GM19455 (cell line): ENCODE results near the gene RPS14.

Source experiments
- ATAC-seq: cut with Tn5 transposase; IDR thresholded peaks from one replicate; pipeline ENCODE4 v1.9.1; 2021; ENCODE audit not compliant: unreplicated experiment

Gene RPS14

DNA sequence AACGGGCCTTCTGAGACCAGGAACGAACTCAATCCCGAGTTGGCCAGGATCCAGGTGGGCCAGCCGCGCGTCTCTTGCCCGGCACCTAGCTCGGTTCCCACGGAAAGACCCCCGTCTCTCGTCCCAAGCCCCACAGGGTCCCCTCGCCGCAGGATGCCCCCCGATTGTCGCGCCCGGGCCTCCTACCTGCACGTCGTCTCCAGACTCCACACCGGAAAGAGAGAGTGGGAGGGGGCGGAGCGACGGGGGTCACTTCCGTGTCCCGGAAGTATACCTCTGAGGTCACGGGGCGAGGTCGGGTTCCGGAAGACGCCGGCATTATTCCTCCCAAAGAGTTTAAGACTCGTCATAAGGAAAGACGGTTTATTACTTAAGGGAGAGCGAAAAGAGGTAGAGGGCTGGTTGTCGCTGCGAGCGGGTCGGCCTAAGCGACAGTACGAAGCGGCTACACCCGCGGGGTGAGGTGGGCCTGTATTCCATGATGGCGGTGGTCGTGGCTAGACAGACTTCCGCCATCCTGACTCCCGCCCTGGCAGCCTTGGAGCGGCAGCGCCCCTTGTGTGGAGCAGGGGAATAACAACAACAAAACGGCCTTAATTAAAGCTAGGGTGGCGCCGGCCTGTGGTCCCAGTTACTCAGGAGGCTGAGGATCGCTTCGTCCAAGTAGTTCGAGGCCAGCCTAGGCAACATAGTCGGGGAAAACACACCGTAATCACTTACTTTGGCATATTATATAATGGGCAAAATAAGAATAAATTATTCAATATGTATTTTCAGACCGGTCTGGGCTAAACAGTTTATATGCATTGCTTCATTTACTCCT lies at the start of gene RPS14:
Gene RPS14, minus strand, starts transcription at position 223 of the 823 bp plus-strand sequence. CDS start 2,006 bp downstream, outside the sequence.
- peak; percentile 92 for ATAC-seq

DNA sequence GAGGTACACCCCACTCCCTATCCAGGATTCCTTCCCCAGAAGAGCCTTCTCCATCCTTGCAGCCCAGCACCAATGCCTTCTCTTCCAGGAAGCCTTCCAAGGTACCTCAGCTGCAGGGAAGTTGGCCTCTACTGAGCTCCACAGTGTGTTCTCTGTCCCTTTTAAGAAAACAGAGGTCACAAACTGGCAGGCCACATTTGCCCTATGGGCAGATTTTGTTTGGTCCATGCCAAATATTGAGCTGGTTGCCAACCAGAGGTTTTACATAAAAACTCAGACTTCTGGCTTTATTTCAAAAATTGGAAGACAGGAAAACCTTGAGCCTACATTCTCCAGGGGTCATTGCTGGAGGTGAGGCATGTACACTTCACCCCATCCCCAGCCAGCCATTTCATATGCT lies 49.4 kb upstream of the RPS14 start:
- no peak for ATAC-seq

DNA sequence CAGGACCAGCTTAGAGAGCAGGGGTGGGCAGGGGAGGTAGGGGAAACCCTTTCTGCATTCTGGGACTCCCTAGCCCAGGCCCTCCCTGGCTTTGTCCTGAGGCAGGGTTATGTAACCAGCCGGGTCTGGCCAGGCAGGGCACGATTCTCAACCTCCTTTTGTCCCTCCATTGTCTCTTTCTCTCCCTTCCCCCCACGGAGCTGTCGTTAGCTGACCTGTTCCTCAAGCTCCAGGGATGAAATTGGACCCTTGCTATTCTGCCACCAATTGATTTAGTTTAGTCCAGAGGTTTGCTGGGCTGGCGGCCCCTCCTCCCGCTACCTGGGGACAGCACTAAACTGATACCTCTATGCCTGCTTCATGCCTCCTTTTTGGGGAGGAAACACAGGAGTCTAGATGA lies 49.0 kb upstream of the RPS14 start:
- ATAC-seq, result no peak

DNA sequence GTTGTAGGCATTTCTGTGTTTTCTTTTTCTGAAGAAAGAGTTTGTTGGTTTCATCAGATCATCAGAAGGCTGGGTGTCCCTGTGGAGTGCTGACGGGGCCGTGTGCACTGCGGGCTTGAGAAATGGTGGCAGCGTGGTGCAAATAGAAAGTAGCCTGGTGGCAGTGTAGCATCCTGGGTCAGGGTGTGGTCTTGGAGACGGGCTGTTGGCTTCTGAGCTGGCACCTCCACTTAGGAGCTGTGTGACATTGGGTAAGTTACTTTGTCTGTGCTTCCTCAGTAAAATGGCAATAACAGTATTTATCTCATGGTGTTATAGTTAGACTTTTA lies 48.4 kb upstream of the RPS14 start:
- no peak for ATAC-seq

DNA sequence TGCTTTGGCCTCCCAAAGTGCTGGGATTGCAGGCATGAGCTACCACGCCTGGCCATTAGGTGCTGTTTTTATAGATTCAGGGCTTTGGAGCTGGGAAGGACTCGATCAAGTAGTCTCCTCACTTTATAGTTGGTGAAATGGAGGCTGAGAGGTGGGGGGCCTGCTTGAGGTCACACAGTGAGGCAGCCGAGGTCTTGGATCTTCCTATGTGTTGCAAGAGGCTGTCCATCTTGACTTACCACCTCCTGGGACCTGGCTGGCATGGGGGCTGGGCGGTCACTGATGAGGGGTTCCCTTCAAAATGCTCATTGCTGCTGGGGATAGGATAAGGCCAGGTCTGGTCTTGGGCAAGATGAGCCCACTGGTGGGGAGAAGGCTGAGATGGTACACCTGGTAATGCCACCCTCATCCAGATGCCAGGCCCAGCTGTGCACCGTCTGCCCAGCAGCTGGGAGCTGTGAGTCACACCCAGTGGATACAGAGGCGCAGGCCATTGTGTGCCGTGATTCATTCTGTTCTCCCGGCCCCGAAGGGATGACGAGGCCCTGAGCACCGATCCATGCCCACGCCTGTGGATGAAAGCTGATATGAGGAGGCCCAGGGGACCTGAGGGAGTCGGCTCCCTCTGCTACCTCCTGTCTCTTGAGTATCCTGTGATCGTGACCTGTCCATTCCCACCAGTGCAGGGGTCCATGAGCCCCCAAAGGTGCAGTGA lies 47.9 kb upstream of the RPS14 start:
- ATAC-seq, result no peak

DNA sequence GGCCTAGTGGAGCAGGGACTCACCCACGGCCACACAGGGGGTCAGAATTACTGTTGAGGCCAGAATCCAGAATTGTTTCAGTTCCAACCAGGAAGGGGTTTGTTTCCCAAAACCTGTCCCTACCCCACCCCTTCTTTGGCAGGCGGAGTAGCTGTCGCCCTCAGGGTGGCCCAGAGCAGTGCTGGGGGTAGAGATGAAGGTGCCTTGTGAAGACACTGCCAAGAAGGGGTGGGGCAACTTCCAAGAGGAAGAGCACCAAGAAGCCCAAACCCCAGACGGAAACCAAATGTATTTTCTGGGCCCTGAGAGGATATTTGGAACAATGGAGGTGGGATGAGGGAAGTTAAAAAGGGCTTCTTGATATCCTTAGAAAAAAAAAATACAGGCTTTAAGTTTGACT lies 47.0 kb upstream of the RPS14 start:
- ATAC-seq, result no peak

DNA sequence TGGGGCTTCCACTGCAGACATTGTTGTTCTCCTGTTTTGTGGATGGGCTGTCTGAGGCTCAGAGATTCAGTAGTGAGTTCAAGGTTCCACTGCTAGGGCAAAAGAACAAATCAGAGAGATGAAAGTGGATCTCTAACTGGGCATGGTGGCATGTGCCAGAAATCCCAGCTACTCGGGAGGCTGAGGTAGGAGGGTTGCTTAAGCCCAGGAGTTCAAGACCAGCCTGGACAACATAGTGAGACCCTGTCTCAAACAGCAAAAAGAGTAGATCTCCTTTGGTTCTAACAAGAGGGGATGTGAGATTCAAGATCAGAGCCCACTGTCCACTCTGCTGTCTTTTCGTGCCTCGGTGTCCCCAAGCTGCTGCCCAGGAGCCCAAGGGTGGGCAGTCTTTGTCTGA lies 46.6 kb upstream of the RPS14 start:
- no peak for ATAC-seq

DNA sequence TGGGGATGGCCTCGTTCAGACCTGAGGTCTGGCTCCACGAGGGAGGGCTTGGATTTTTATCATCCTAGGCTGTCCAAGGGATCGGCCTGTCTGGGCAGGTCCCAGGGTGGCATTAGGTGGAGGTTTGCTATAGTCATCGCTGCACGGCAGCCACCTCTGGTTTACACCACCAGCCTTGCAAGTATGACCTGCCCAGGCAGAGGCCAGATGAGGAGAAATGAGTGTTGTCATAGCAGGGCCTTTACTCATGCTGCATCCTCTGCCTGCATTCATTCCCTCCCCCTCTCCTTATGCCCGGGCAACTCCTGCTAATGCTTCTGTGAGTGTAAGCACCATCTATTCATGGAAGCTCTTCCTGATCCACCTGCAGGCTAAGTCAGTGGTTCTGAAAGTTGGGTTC lies 43.1 kb upstream of the RPS14 start:
- no peak for ATAC-seq

DNA sequence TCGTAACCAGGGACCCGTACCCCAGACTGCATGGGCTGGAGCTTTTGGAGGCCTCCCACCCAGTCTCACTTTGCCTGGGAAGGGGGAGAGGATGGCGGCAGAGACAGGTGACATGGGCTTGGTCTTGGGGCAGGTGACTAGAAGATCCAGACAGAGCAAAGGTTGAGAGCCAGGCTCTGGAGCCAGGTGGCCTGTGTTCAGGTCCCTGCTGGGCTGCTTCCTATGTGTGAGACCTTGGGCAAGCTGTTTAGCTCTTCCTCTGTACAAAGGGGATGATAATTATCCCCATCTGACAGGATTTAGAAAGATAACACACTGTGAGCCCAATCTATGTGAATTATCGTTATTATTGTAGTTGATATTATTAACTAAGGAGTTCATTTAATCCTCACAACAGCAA lies 42.3 kb upstream of the RPS14 start:
- ATAC-seq, result no peak

DNA sequence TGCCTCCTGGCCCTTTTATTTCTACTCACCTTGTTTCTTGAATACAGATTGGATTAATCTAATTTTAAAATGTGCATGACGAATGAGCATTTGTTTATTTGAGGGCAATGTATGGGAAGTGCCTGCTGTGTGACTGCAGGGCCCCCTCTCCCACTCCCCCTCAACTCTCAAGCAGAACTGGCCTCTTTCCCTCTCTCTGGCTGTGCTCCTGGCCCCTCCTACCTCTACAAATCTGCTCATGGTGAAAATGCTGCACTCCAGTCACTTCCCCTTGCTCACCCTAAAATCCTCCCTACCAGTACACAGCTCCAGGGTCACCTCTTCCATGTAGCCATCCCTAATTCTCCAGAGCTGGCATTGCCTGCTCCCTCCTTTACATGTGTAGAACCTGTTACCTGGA lies 41.2 kb upstream of the RPS14 start:
- ATAC-seq, result no peak

DNA sequence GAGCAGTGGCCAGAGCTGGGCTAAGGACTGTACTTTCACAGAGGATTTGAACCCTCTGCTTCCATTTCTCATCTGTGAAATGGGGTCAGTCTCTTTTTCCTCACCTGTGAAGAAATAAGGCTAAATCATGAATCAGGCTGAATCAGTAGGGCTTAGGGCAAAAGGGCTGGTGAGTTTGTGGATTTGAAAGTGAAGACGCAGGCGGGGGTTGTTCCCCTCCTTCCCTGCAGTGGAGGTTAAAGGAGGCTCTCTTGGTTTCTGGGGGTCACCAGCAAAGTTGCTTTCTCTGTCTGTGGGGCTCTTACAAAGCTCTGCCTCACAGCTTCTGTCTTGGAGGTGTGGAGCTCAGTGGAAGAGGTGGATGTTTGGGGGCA lies 40.7 kb upstream of the RPS14 start:
- ATAC-seq, result no peak

DNA sequence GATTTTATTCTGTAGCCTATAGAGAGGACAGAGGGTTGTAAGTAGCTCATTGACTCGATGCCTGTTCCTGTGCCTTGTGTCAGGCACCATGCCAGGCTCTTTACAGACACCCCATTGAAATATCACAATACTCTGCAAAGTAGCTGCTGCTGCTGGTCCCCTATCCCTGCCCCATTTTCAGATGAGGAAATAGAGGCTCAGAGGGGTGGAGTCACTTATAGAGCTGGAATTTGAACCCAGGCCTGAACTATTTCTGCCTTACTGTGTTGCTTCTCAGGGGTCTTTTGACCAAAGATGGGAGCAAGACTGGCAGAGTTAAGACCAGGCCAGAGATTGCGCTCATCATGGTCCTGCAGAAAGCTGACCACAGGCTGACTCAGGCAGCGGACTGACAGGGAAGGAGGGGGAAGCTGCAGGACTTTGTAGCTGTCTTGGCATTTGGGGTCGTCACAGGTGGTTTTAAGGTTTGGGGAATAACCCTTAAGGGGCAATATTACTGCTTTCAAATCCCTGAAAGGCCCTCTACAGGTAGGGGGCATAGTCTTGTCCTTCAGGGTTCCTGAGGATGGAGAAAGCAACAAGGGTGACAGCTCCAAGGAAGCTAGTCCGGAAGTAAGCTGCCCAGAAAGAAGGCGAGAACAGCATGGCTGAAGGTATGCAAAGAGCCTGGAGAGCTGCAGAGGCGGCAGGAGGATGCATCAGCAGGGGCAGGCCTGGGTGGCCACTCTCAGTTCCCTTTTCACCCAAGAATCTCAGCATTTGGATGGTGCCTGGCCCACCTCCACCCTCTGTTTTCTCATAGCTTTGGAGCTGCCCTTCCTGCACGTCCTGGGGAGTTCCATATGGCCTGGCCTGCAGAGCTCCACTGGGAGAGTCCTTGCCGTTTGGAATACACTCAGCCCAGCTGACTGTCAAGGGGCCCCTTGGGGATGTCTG lies 40.1 kb upstream of the RPS14 start:
- ATAC-seq, result peak; percentile 79

DNA sequence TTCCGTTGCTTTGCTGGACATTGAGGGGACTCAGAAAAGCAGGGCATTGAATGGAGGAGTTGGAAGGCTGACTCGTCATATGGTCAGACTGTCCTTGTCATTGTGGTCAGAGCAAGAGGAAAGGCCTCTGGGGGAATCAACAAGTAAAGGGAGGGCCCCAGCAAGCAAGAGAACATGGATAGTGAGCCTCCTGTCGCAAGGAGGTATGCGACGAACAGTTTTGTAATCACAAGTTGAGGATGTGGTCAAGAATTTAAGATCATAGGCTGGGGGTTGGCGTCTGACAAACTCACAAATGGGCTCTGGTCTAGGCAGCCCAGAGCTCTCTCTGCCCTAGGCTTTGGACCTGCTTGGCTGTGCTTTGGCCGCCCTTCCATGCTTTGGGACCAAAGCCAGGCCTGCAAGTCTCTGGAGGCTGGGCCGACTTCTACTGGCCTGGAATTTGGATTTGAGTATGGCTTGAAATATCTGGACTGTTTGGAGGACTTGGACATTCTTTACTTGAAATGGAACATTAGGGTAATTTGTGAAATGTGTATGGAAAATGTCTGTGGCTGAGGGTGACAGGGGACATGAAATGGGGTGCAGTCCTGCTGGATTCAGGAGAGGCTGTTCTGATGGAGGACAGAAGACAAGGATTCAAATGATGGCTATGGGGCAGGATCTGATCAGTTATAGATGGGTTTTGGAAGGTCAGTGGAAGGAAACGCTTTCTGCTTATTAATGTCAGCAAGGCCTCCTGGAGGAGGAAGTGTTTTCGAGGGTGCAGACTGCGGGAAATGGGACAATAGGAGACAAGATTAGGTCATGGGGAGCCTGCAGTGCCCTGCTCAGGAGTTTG lies 39.2 kb upstream of the RPS14 start:
- ATAC-seq, result no peak

DNA sequence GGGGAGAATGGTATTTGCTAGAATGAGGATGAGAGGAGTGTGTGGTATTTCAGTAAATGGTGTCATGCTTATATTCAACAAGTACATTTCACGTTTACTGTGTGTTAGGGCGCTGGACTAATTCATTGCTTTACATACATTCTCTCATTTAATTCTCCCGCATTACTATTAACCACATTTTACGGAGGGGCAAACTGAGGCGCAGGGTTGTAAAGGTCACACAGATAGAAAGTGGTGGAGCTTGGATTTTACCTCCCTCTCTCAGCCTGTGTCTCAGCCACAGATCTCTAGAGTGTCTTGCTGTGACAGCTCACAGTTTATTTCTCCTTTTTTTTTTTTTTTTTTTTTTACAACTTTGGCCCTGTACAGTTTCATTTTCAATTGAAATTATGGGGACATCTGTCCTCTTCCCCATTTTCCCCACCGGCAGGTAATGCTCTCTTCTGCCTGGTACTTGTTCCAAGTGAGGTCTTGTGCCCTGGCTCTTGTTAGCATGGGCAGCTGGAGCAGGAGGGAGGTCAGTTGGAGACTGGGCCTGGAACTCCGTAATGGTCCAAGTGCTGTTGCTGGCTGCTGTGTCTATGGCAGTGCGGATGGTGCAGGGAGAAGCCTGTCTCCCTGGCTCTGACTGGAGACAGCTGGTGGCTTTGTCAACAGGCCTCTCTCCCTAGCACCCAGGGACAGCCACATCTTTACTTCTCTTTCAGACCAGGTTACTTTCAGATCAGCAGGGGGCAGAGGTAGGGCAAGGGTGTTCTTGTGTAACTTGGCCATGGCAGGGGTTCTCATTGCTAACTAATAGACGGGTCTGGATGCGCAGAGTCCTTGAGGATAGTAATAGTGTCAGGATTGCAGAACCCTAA lies 37.9 kb upstream of the RPS14 start:
- no peak for ATAC-seq

DNA sequence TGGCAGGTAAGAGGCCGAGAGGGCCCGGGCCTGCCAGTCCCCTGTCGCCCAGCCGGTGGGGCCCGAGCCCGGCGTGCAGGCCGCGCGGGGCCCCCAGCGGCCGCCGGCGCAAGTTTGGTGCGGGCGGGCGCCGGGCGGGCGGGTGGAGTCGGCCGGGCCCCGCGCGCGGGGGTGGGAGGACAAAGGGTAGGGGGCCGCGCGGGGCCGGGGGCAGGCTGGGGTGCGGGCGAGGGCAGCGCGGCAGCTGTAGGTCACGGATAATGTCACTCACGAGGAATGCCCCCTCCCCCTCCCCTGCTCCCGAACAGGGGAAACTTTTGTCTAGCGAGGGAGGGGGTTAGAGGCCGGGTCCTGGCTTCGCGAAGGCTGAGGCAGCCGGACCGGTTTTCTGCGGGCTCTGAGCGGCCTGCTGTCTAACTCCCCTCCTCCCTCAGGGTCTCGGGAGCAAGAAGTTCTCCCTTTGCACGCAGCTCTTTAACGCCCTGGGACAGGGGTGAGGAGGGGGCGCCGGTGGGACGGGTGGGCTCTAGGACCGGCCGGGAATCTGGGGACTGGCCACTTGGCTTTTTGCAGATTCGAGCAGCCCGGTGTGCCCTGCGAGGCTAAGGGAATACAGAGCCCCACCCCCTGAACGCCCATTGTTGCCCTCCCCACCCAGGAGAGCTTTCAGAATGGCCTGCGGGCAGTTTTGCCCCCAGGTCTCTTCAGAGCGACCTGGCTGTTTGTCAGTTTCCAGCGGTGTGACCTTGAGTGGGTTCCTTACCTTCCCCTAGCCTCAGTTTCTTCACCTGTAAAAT lies 37.1 kb upstream of the RPS14 start:
- ATAC-seq, result no peak

DNA sequence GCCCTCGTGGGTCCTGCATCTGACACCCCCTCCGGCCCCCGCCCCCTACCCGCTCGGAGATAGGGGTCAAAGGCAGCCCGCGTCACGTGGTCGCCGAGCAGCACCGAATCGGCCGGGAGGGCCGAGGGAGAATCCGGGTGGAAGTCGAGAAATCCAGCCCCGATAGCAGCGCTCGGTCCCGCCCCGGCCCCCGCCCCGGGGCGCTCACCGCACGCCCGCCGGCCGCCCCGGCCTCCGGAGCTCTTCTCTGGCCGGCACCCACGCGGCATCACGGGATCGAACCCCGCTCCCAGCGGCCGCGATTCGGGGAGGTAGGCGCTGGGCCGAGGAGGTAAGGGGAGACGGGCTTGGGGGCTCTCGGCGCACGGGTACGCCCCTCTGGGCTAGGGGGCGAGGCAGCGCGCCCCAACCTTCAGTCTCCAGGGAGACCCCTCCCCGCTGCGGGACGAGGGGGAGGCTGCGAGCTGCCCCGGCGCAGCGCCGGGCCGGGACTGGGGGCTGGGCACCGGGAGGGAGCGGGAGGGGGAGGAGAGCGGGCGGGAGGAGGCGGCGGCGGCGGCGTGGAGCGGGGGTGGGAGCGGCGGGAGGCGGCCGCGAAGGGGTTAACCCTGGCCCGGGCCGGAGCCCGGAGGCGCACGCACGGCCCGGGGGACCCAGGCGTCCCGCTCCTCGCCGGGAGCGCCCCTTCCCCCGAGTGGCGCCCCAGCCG lies 36.3 kb upstream of the RPS14 start:
- no peak for ATAC-seq

DNA sequence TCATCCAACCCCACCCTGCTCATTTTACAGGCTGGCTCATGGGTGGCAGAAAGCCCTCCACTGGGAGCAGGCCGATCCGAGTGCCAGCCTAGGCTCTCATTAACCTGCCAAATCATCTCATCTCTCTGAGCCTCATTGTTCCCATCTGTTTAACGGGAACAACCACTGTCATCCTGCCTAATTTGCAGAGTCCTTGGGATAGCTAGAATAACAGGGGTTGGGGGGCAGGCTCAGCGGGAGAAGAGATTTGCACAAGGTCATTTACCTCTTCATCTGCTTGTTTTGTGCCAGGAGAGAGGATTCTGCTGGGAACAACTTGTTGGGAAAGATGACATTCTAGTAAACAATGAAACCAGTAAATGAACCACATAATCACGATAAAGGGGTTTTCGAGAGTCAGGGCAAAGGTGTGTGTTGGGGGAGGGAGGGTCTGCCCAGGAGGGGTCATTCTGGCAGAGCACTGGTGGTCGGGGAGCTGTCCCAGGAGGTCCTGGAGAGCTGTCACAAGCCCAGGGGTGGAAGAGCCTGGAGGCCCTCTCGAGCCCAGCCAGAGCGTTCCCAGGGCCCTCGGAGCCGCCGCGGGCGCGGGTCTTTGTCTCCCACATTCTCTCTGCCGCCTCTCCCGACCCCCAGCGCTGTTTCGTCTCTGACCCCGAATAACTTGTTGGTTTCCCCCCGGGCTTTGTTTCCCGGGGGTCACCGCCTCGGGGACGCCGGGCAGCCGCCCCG lies 35.6 kb upstream of the RPS14 start:
- no peak for ATAC-seq

DNA sequence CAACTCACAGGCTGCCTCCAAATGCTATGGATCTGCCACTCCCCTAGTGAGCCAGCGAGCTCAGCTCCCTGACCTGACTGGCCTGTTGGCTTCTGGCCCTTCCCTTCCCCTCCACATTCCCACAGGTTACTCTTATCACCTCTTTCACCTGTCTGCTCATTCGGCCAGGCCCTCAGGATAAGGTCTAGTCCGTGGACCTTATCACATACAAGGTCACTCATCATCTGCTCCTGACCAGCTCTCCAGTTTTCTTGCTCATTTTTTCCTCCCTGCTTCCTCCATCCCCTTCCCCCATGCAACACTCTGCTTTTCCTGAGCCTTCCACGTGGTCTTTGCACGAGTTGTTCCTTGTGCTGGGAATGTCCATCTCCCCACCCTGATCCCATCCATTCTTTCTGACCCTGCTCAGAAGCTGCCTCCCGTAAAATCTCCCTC lies 32.5 kb upstream of the RPS14 start:
- no peak for ATAC-seq
